Raji (cell line): ENCODE results near the gene MOB1B.

ENCODE experiments used
- POLR2A ChIP-seq: IDR thresholded peaks from 2 replicates; pipeline ENCODE4 v1.6.1; 2011; ENCODE audit warnings: low read depth, low read length, control low read depth; ENCODE audit not compliant: insufficient read depth

MOB1B gene

DNA sequence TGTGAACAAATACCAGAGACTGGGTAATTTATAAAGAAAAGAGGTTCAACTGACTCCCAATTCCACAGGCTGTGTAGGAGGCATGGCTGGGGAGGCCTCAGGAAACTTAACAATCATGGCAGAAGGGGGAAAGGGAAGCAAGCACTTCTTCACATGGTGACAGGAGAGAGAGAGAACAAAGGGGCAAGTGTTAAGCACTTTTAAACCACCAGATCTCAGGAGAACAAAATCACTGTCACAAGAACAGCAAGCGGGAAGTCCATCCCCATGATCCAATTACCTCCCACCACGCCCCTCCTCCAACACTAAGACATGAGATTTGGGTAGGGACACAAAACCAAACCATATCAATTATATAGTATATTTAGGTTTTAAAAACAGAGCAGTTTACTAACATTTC, 30.8 kb downstream of the MOB1B start:
- no peak for TF ChIP-seq POLR2A

DNA sequence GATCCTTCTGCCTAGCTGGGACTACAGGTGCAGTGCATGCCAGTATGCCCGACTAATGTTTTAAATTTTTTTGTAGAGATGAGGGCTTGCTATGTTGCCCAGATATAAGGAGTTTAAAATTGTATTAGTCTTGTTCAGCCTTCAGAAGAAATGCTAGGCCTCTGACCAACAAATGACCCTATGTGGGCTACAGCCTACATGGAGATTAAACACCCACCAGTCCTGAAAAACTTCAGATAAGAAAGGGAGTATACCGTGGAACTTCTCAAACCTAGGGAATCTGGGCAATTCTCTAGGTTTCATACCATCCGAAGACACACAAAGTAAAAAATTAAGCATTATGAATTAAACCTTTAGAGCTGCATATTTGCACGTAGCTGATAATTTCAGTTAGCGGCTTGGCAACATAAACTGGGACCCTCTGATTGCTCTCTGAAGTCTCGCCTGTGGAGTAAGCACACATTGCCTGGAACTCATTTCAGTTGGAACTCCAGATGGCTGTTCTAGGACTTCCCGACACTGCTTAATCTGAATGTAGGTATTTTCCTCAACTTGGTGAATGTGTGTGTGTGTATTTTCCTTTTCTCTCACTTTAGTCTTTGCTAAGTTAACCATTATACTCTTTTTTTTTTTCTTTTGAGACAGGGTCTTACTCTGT, 33.0 kb downstream of the MOB1B start:
- TF ChIP-seq POLR2A: no peak

DNA sequence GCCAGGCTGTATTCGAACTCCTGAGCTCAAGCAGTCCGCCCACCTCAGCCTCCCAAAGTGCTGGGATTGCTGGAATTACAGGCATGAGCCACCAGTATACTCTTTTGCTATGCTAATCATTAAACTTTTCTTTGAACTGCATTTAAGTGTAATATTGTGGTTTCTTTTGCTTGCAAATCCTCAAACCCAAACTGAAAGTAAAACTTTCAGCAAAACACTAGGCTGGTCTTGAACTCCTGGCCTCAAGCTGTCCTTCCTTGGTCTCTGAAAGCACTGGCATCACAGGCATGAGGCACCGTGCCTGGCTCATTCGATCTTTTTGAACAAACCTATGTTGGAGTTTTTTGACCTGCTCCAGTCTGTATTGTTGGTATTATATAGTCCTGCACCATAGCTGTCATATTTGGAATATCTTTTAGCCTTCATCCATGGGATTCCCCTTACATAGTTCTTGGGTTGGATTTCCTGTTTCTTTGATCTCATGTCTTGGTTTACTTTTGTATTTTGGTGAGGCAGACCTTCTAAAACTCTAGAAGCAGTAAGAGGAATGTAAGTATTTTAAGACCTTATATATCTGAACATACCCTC, 34.1 kb downstream of the MOB1B start:
- TF ChIP-seq POLR2A: no peak

DNA sequence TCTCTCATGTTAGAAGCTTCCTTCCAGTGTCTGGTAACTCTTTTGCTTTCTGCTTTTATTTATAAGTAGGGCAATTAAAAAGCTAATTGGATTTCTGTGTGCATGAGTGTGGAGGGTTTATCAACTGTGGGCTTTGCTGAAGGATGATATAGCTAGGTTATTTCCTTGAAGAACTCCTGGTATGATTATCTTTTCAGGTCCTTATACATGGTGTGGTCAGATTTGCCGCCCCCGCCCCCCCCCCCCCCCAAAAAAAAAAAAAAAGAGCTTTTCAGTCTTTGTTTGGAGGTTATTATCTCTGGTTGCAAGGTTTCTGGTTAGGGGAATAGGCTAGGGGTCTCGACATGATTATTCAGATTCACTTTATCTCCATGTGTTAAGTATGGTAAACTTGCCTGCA, 35.9 kb downstream of the MOB1B start:
- TF ChIP-seq POLR2A: no peak

DNA sequence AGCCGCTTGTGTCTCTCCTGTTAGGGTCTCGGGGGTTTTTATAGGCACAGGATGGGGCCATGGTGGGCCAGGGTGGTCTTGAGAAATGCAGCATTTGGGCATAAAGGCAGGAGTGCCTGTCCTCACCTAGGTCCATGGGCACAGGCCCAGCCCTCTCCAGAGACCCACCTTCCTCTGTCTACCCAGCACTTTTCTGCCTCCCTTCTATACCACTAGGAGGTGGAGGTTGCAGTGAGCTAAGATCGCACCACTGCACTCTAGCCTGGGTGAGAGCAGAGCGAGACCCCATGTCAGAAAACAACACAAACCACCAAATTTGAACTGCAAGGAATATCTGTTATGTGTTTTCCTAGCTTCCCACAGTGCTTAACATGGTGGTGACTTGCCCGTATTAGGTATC, 38.0 kb downstream of the MOB1B start:
- no peak for TF ChIP-seq POLR2A

DNA sequence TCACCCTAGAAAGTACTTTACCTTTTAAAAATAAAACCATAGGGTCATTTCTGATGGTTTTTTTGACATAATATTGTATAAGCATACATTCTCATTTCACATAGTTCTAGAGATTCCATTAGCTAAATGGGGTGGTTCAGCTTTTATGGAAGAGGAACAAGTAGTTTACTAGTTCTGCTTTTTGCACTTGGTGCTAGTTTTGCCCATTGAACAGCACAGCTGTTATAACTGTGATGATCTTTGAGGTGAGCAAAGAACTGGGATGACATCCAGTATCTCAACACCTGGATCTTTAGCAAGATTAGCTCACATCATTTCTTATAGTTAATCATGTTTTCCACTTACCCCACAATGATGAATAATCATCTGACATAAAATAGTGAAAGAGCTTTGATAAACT, 40.9 kb downstream of the MOB1B start:
- TF ChIP-seq POLR2A: no peak

DNA sequence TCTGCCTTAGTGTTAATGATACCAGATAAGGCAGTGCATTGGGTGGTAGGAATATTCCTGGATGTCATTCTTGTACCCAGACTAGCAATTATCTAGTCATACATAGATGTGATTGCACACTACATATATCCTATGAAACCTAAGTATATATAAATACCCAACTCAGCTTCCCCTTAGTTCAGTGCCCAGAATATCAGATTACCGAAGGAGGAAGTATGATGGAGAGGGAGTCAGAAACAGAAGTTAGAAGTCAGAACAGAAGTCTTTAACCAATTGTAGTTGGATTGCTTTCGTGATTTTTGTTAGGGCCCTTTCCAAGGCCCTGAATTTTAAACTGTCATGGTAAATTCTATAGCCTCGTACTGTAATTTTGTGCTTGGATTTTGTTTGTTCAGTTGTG, 42.9 kb downstream of the MOB1B start:
- TF ChIP-seq POLR2A: no peak

DNA sequence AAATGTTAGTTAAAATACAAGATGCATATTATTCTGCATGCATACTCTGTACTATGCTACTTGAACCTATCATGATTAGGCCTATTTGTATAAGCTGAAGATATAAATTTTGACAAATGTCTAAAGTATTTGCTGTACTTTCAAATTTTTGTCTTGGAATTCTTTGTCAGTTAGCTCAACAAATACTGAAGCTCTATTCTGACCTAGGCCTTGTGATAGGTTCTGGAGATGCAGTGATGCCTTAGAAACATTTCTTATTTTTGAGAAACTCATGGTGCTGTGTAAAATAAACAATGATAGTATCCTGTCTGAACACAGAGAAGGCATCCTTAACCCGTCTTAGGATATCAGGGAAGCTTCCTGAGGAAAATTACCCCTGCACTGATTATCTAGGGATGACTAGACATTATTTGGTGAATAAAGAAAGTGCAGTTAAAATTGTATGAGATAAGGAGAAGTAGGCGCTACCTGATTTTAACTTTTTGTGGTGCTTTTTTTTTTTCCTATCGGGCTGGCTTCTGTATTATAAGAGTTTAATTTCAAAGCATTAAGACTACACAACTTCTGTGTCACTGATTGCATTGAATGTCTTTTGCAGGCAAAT, 43.4 kb downstream of the MOB1B start:
- no peak for TF ChIP-seq POLR2A

DNA sequence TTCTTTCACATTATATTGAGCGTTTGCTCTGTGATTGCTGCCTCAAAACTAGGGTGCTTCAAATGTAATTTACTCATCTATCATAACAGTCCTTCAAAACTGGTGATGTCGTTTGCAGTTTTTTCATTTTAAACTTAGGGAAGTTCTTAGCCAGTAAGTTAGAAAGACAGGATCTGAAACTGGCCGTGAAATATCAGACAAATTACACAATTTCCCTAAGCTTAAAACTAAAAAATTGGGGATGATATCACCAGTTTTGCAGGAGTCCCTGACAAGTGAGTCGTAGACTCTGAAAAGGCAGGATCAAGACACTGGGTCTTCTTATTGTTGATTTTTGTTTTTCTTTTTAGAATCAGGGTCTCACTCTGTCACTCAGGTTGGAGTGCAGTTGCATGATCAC, 44.8 kb downstream of the MOB1B start:
- TF ChIP-seq POLR2A: no peak

DNA sequence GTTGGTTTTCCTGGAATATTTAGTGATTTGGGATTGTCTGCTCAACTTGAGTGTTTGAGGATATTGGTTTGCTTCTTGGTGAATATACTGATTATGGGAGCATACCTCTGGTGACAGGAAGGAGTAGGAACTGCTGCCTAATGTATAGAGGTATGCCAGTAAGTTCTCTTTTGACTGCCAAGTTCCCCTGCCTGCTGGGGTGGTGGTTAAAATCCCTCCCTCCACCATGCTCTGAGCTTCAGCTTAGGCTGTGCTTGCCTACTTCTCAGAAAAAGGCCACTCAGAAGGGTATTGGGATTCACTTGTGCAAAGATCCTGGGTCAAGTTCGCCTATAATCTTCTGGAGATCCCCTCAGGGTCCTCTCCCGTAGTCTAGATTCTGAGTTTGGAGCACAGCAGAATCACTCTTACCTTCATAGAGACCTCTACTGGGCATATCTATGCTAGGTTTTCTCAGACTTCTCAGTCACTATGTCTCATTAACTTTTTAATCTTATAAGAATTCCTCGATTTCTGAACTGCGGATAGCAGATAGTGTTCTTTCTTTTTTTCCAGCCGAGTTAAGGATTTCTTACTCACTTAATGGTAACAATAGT, 46.6 kb downstream of the MOB1B start:
- TF ChIP-seq POLR2A: no peak

DNA sequence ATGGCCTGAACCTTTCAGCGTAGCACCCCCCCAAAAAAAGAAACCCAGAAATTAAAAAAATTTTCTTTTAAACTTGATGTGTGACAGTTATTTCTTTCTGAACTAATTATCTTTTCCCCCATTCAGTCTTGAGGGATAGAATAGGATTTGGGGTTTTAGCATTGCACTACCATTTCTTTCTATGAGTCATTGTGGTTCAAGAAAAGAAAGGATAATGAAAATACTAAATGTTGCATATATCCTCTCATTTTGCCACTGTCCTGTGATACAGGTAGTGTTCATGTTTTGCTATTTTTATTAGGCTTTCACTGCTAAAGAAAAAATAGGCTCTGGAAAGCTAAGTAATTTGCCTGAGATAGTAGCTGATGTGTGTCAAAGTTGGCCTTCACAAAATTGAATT, 51.9 kb downstream of the MOB1B start:
- TF ChIP-seq POLR2A: no peak

DNA sequence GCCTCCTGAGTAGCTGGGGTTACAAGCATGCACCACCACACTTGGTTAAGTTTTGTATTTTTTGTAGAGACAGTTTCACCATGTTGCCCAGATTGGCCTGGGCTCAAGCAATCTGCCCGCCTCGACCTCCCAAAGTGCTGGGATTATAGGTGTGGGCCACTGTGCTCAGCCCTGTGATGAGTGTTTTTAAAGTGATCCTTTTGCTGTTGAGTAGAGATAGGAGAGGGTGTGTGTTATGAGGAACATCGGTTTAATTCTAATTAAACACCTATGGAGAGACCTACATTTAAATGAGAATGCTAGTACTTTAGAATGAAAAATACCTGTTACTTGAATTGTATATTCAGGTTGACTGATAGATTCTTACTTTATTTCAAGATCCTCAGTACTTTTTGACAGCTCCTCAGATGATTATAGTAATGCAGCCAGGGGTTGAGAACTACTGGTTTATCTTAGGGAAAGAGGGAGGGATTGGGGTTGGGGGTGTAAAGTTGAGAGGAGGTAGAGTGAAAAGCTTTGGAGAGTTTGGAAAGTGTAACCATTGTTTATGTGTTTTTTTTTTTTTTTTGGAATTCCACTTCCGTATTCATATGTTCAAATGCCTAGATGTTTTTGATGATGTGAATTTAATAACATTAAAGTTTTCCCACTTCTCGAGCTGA, 54.5 kb downstream of the MOB1B start:
- no peak for TF ChIP-seq POLR2A

DNA sequence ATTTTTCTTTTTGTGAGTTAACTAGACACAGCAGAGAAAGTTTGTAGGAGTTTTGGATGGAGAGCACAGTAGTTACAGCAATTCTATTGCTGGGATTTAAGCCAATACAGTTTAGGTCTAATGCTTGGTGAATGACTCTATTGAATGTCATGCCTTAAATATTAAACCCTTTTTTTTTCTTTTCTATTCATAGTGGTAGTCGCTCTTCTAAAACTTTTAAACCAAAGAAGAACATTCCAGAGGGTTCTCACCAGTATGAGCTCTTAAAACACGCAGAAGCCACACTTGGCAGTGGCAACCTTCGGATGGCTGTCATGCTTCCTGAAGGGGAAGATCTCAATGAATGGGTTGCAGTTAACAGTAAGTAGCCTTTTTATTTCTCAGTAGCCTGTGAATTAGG, 56.5 kb downstream of the MOB1B start:
- no peak for TF ChIP-seq POLR2A

DNA sequence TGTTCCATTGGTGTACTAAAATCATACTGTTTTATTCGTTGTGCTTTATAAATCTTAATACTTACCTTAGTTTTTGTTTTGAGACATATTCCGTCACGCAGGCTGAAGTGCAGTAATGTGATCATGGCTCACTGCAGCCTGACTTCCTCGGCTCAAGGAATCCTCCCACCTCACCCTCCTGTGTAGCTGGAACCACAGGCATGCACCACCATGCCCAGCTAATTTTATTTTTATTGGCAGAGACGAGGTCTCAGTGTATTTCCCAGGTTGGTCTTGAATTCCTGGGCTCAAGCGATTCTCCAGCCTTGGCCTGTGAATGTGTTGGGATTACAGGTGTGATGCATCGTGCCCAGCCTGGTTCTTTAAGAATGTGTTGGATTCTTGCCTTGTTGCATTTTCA, 66.9 kb downstream of the MOB1B start:
- TF ChIP-seq POLR2A: no peak

DNA sequence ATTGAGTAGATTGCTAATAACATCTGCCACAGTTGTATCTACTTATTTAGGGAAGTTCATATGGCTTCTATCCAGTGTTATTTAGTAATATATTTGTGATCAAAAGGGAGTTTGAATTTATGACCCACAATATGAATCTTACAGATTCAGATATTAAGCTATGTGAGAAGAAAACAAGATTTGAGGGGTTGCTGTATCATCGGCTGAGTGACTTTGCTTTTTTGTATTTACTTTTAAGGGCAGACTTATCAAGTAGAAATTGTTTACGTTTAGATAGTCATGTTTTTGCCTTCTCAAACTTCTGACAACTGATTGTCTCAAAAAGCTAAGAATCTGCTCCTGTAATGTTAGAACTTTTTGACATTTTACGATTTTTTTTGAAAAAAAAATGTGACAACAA, 74.1 kb downstream of the MOB1B start:
- no peak for TF ChIP-seq POLR2A
